ENCODE data around the gene VAV2. TPM values are rescaled to one million over a fixed set of nuclear protein-coding genes. Genes with fewer than 3 reads are reported as not detected.

VAV2 gene
- total and polyA plus RNA-seq, 8 donors: 25.3 to 44.1 (median 35.5) TPM

- TF ChIP-seq CTCF (IDR thresholded peaks at IDR 0.05): no peak
- peak in 1 of 4 donors; percentile 18 for DNase-seq
- ATAC-seq: no peak
- H3K27ac ChIP-seq: no peak overlapping the region
- no peak overlapping the region for H3K4me3 ChIP-seq
- no peaks in the 10 kb centered on the region for H3K27me3 ChIP-seq
- intact Hi-C loops (cut with DNase I): no loop called here
- no peaks in the 10 kb centered on the region for H3K4me1 ChIP-seq
- H3K9me3 ChIP-seq: no peaks in the 10 kb centered on the region
- H3K36me3 ChIP-seq: peaks cover 0 to 92% of the 10 kb centered on the region in 2 donors
Observed at GRCh38 chr9:134034215-134035040, 42.3 kb upstream of the VAV2 start.

- no peaks in the 10 kb centered on the region for H3K4me1 ChIP-seq
- ATAC-seq (no peak), DNase-seq (no peak)
- peaks cover 0 to 92% of the 10 kb centered on the region in 2 donors for H3K36me3 ChIP-seq
- H3K27ac ChIP-seq: no peak overlapping the region
- H3K4me3 ChIP-seq: no peak overlapping the region
- no peak for TF ChIP-seq CTCF (IDR thresholded peaks at IDR 0.05)
- H3K9me3 ChIP-seq: no peaks in the 10 kb centered on the region
- no peaks in the 10 kb centered on the region for H3K27me3 ChIP-seq
- intact Hi-C loops (cut with DNase I): no loop called here
Observed at GRCh38 chr9:134033516-134034214, 41.5 kb upstream of the VAV2 start.

GRCh38 chr9:134032456-134033222 is 40.5 kb upstream of the VAV2 start:
- no peaks in the 10 kb centered on the region for H3K9me3 ChIP-seq
- peaks cover 0 to 85% of the 10 kb centered on the region in 2 donors for H3K36me3 ChIP-seq
- no peaks in the 10 kb centered on the region for H3K27me3 ChIP-seq
- no peak for ATAC-seq
- H3K27ac ChIP-seq: no peak overlapping the region
- intact Hi-C loops (cut with DNase I): no loop called here
- DNase-seq: no peak
- H3K4me3 ChIP-seq: no peak overlapping the region
- H3K4me1 ChIP-seq: no peaks in the 10 kb centered on the region
- no peak for TF ChIP-seq CTCF (IDR thresholded peaks at IDR 0.05)

GRCh38 chr9:134031783-134032182 is 39.7 kb upstream of the VAV2 start:
- peaks cover 0 to 78% of the 10 kb centered on the region in 2 donors for H3K36me3 ChIP-seq
- H3K9me3 ChIP-seq: no peaks in the 10 kb centered on the region
- DNase-seq: no peak
- no peak for TF ChIP-seq CTCF (IDR thresholded peaks at IDR 0.05)
- H3K27me3 ChIP-seq: no peaks in the 10 kb centered on the region
- no peaks in the 10 kb centered on the region for H3K4me1 ChIP-seq
- intact Hi-C loops (cut with DNase I): no loop called here
- no peak overlapping the region for H3K27ac ChIP-seq
- no peak for ATAC-seq
- no peak overlapping the region for H3K4me3 ChIP-seq

Measured in left lung (tissue), 10 donors.